Coronary artery (tissue), 2 donors: ENCODE measurements around the gene POLR1G.

Experiments
- DNase-seq: peaks from one replicate; pipeline ENCODE4 v3.0.0-alpha.2; 2017; ENCODE audit warnings: low spot score
- H3K27ac ChIP-seq, 2 donors: fragments of 200-600 bp; sonication (generic); one replicate each; pipeline ENCODE4 v1.5.1; 2016 to 2019
- H3K4me3 ChIP-seq: fragments of 200-600 bp; sonication (generic); 2 replicates; pipeline ENCODE4 v1.5.1; 2016; ENCODE audit warnings: mild to moderate bottlenecking, moderate library complexity
- CTCF ChIP-seq: fragments of 200-600 bp; sonication (generic); IDR thresholded peaks from one replicate; pipeline ENCODE4 v1.5.1; 2019; ENCODE audit warnings: antibody characterized with exemption

POLR1G gene

GRCh38 chr19:45363861-45364459 lies 42.5 kb upstream of the POLR1G start:
- no peak overlapping the region for H3K27ac ChIP-seq
- no peak for DNase-seq
- H3K4me3 ChIP-seq, result no peak overlapping the region
- no peak for TF ChIP-seq CTCF

GRCh38 chr19:45364696-45365095 lies 41.7 kb upstream of the POLR1G start:
- H3K27ac ChIP-seq, result no peak overlapping the region
- no peak overlapping the region for H3K4me3 ChIP-seq
- no peak for TF ChIP-seq CTCF
- no peak for DNase-seq

- TF ChIP-seq CTCF, result no peak
- Histone ChIP-seq H3K4me3 (no peak overlapping the region), H3K27ac (no peak overlapping the region)
- DNase-seq, result no peak
Measured at GRCh38 chr19:45368127-45368526, 38.3 kb upstream of the POLR1G start.

GRCh38 chr19:45368737-45369340 lies 37.6 kb upstream of the POLR1G start:
- TF ChIP-seq CTCF, result no peak
- Histone ChIP-seq H3K27ac (no peak overlapping the region), H3K4me3 (no peak overlapping the region)

GRCh38 chr19:45370410-45371204 lies 35.8 kb upstream of the POLR1G start, which contains the start of gene ERCC2:
ERCC2 (minus strand) TSS chr19:45370573; CDS start chr19:45370540, 33 bp downstream.
- peak within 1 kb of the TSS; percentile 37 to 81 for H3K27ac ChIP-seq
- peak within 1 kb of the TSS; percentile 98 for H3K4me3 ChIP-seq
- TF ChIP-seq CTCF, result no peak
- peak; percentile 99 for DNase-seq

More at GRCh38 chr19:45368737-45369340, 37.6 kb upstream of the POLR1G start:
- DNase-seq, result peak; percentile 72

GRCh38 chr19:45376045-45376724 lies 30.3 kb upstream of the POLR1G start:
- Histone ChIP-seq H3K27ac (no peak overlapping the region), H3K4me3 (no peak overlapping the region)
- no peak for TF ChIP-seq CTCF
- no peak for DNase-seq
